GM18520 (cell line): Measurements from ENCODE around the gene AFF4.

Experiments
- ATAC-seq: cut with Tn5 transposase; IDR thresholded peaks from one replicate; pipeline ENCODE4 v1.9.1; 2021; ENCODE audit not compliant: unreplicated experiment

AFF4 gene

DNA sequence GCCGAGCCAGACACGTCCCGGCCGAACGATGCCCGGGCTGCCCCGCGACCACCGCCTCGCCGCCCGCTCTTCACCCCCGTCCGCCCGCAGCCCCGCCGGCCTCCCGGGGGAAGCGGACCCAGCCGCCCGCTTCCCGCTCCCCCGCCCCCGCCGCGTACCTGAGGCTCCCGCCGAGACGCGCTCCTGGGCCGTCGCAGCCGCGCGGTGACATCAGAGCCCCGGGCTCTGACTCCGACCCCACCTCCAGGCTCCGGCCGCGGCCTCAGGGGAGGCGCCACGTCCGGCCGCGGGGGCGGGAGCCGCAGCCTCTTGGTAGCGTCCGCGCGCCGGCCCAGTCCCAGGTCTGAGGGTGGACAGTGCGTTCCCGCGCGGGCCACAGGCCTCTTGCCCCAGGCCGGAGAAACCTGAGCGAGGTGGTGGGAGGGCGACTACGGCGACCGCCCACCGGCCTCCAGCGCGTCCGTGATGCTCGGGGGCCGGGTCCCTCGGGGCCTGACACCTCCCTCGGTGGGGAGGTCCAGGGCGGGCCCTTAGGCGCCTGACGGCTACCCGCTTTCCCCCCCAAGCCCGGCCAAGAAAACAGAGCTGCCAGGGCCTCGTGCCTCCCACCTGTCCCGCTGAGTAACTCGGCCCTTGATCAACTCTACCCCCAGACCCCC is 132.9 kb downstream of the AFF4 start, which contains the start of gene SHROOM1:
Gene SHROOM1, minus strand, starts transcription at position 212 of the 659 bp plus-strand sequence. CDS start 4,507 bp downstream, outside the sequence.
- peak; percentile 54 for ATAC-seq

DNA sequence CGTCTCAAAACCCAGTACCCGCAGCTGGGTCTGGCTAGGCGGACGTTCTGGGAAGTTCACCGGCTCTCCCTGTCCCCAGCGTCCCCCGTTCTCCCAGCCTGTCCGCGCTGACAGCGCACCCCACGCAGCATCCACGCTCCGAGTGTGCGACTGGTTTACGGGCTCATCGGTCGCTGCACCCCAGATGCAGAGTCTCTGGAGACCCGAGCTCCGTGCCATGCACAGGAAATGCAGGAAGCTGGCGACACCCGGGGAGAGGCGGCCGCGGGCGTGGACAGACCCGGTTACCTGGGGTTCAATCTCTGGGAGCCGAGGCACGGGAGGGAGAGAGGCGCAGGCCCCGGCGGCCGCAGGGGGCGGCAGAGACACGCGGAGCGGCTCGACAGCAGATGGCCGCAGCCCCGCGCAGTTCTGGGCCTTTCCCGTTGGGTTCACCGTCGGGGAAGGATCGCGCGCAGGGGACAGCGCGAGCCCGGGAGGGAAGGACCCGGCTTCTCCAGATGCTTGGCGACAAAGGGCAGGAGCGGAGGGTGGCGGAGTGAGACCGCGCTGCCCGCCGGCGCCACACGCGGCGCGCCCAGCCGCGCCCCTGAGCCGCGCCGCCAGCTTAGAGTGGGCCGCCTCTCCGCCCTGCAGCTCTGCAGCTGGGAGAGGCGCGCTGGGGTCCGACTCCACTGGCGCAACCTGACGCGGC is 133.5 kb downstream of the AFF4 start:
- ATAC-seq, result peak; percentile 61

DNA sequence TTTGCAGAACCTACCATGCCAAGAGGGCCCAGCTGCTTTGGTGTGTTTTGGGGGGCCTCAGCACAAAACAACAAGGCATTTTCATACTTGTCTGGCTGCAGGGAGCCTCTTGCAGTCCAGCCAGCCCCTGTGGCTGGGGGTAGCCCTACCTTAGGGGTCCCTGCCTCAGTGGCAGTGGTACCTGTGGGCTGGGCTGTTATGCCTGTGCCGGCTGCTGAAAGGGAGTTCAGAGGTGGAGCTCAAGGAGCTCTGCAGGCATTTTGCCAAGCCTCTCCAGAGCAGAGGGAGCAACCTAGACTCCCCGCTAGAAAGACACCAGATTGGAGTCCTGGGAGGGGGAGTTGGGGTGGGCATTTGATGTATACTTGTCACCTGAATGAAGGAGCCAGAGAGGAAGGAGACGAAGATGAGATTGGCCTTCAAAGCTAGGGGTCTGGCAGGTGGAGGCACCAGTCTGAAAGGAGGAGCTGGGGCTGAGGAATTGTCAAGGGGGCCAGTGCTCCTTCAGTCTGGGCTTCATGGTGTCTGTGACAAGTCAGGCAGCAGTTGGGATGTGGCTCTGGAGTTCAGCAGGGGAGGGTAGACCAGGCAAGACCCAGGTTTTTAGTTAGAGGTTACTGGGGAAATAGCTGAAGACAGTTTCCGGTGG is 134.5 kb downstream of the AFF4 start:
- ATAC-seq, result no peak

DNA sequence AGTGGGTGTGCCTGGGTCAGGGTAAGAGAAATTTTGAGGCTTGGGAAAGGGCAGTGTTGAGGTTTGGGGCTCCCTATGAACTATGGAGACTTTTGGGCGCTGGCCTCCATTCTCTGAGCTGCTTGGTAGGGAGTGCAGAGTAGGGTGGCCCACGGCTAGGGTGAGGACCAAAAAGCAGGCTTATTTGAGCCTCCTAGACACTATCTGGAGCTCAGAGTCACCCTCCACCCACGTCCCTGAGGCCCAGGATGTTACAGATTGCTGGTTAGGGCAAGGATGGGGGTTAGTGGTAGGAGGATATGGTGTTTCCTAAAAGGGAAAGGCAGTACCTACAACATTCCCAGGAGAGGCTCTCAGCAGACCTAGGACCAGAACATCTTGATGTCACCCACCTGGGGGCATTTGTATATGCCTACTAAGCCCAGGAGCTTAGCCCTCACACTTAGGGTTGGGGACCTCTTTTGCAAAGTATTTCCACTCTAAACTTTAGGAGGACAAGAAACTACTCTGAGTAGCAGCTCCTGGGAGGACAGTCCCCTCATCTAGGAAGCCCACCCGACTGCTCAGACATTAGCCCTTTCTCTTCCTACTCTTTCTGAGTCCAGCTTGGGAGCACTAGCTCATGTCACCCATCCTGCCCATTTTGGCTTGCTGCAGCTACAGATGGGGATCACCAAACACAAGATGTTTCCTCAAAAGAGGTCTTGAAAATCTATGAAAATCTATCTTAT is 135.3 kb downstream of the AFF4 start:
- ATAC-seq, result no peak

DNA sequence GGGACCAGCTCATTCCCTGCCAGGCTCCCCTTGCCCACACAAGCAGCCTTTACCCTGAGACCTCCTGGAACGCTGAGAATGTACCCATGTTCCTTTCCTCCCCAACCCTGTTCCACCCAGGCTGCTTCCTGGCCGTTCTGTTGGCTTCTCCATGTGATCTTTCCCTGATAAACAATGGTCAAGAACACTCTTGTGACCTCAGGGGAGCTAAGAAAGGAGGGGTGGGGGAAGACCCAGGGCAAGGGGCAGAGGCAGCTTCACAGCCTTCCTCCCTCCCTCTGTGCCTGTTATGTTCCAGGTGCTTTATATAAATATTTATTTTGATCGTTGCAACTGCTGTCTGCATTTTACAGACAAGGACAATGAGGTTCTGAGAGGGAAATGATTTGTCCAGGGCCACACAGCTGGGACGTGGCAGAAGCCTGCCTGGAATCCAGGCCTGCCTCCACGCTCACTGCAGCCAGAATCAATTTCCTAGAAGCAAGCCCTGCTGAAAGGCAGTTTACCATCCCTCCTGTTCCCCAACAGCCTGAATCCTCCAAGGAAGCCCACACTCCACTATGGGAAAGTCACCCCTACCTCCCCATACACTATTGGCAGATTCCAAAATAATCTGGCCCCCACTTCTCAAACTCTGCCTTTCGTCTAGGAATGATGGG is 136.9 kb downstream of the AFF4 start:
- no peak for ATAC-seq

DNA sequence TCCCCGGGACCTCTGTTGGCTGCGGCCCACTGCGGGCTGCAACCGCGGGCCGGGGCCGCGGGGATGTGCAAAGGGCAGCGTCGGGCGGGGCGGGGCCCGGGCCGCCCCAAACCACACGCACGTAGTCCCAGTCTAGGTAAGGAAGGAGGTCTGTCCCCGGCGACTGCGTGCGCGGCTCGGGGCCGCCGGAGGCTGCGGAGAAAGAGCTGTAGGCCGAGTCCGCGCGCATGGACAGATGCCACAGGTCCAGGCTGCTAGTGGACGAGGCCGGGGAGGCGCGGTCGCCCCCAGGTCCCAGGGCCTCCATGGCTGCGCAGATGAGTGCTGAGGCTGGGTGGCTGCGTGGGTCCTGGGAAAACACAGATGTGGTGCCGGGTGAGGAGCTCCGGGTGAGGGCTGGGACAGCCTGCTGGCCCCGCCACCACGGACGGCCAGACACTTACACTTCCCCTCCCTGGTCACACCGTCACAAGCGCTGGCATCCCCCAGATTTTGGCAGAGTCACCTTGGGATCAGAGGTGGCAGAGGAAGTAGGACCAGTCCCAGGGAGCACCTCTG is 137.5 kb downstream of the AFF4 start:
- ATAC-seq, result no peak
